ENCODE results near the gene GOLGA8A.
A peak's percentile ranks its signal among the peaks of the same experiment; 100 is the strongest.

Gene GOLGA8A

GRCh38 chr15:34461730-34462129 lies 24.1 kb upstream of the GOLGA8A start:
- TF ChIP-seq CTCF (IDR thresholded peaks at IDR 0.05; ENCODE audit: low read depth, low read length) = no peak
- no peak for DNase-seq (ENCODE audit: extremely low read depth, low read depth)

- TF ChIP-seq CTCF (IDR thresholded peaks at IDR 0.05; ENCODE audit: low read depth, low read length) = no peak
- no peak for DNase-seq (ENCODE audit: extremely low read depth, low read depth)
These were observed 22.8 kb upstream of the GOLGA8A start for GRCh38 chr15:34460451-34460850.

GRCh38 chr15:34456658-34457057 lies 19.1 kb upstream of the GOLGA8A start:
- DNase-seq (ENCODE audit: extremely low read depth, low read depth) = no peak
- no peak for TF ChIP-seq CTCF (IDR thresholded peaks at IDR 0.05; ENCODE audit: low read depth, low read length)

GRCh38 chr15:34442891-34443290 lies 5.3 kb upstream of the GOLGA8A start:
- no peak for DNase-seq (ENCODE audit: extremely low read depth, low read depth)
- TF ChIP-seq CTCF (IDR thresholded peaks at IDR 0.05; ENCODE audit: low read depth, low read length) = no peak

GRCh38 chr15:34439878-34440277 lies 2.3 kb upstream of the GOLGA8A start:
- no peak for TF ChIP-seq CTCF (IDR thresholded peaks at IDR 0.05; ENCODE audit: low read depth, low read length)
- DNase-seq (ENCODE audit: extremely low read depth, low read depth) = no peak

GRCh38 chr15:34436956-34437442 lies 609 bp downstream of the GOLGA8A start:
- DNase-seq (ENCODE audit: extremely low read depth, low read depth) = peak; percentile 5
- TF ChIP-seq CTCF (IDR thresholded peaks at IDR 0.05; ENCODE audit: low read depth, low read length) = no peak

- TF ChIP-seq CTCF (IDR thresholded peaks at IDR 0.05; ENCODE audit: low read depth, low read length) = no peak
- no peak for DNase-seq (ENCODE audit: extremely low read depth, low read depth)
These were observed 1.3 kb downstream of the GOLGA8A start for GRCh38 chr15:34436126-34436955.
